ENCODE measurements around the gene MAPKAP1.

The MAPKAP1 gene

DNA sequence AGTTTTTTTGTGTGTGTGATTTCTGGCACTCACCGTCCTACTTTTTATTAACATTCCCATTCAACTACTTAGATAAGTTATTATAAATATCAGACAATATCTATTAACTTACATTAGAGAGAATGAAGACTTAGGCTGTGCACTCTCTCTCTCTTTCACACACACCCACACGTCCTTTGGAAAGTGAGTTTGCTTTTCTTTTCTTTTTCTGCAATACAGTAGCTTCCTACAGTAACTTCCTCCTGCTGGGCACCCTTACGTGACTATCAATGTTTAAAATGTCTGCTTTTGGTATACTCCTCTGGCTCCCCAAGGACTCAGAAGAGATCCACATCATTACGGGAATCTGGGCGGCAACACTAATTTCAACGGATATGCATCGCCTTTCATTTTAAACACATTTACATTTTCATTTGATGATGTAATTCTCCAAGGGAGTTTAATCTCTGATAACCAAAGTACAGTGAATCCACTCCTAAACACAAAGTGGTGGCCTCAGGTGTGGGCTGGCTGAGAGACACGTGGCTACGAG lies 179.5 kb downstream of the MAPKAP1 start:
- H3K27me3 ChIP-seq (replicated peaks) = no peaks in the 10 kb centered on the region
- H3K4me3 ChIP-seq (ENCODE audit: low read depth, low read length) = no peak overlapping the region
- H3K36me3 ChIP-seq (replicated peaks) = no peaks in the 10 kb centered on the region
- H3K27ac ChIP-seq = no peak overlapping the region
- no peak for DNase-seq
- in situ Hi-C loops (cut with HindIII; ENCODE audit: low pct_ligation_motif_present, low sequenced_read_pairs) = no loop called here
- TF ChIP-seq, protein P1, sequence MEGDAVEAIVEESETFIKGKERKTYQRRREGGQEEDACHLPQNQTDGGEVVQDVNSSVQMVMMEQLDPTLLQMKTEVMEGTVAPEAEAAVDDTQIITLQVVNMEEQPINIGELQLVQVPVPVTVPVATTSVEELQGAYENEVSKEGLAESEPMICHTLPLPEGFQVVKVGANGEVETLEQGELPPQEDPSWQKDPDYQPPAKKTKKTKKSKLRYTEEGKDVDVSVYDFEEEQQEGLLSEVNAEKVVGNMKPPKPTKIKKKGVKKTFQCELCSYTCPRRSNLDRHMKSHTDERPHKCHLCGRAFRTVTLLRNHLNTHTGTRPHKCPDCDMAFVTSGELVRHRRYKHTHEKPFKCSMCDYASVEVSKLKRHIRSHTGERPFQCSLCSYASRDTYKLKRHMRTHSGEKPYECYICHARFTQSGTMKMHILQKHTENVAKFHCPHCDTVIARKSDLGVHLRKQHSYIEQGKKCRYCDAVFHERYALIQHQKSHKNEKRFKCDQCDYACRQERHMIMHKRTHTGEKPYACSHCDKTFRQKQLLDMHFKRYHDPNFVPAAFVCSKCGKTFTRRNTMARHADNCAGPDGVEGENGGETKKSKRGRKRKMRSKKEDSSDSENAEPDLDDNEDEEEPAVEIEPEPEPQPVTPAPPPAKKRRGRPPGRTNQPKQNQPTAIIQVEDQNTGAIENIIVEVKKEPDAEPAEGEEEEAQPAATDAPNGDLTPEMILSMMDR (IDR thresholded peaks at IDR 0.05; ENCODE audit: low read depth, low read length, missing control alignments) = no peak

DNA sequence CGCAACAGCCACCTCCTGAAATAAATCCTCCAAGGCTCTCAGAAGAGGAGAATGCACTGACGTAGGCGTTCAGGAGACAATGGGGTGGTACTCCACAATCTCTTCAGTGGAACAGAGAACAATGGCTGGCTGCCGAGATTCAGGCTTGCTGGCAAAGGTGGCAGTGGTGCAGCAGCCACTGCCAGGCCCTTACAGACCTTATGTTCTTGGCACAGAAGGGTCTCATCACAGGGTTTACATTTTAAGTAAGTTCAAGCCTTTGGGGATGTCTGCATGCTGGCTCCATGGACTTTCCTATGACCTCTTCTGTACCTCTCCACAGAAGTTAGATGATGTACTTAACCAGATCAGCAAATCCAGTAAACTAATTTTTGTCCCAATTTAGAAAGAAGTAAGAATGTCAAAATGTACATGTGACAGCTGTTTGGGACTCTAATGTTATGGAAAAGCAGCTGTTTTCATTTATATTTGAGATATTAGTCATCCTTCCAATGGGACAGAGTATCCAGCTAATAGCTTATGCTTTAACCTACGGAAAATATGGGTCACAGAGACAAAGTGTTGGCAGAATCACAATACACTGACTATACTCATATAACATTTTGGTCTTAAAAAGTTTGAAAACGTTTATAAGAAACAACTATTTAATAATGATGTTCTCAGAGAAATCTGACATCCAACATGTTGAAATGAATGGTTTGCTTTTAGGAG lies 180.9 kb downstream of the MAPKAP1 start:
- in situ Hi-C loops (cut with HindIII; ENCODE audit: low pct_ligation_motif_present, low sequenced_read_pairs) = no loop called here
- TF ChIP-seq, protein P1 (IDR thresholded peaks at IDR 0.05; ENCODE audit: low read depth, low read length, missing control alignments) = no peak
- Histone ChIP-seq H3K36me3 (replicated peaks) (no peaks in the 10 kb centered on the region), H3K27me3 (replicated peaks) (no peaks in the 10 kb centered on the region), H3K27ac (no peak overlapping the region), H3K4me3 (ENCODE audit: low read depth, low read length) (no peak overlapping the region)
- DNase-seq = no peak

DNA sequence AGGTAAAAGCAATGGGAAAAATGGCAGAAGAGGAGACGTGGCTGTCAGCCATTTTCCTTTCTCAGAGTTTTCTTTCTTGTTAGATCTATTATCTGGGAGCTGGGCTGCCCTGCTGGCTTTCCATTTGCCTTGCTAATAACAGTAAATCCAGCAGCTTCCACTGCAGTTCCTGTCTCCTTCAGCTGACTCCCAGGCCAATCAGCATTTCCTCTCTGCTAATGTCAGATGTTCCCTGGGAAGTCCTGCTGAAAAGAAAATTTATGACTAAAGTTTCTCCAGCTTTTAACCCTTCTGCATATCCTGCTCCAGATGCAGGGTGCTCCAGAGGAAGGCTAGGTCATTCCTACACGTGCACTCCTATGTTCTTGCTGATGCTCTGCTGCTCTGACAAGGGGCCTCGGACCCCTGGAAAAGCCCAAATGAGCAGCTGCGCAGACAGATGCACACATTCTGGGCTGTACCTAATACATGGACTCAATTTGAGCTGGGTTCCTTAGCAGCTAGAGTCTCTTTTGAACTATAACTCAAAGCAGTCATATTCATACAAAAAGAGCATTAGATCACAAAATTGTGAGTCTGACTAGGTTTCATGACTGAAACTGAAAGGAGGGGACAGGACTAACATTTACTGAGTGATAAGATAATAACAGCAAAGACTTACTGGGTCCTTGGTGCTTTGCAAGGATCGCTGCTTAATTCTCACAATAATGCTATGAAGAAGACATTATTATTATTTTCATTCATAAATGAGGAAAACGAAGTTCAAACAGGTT lies 182.2 kb downstream of the MAPKAP1 start:
- in situ Hi-C loops (cut with HindIII; ENCODE audit: low pct_ligation_motif_present, low sequenced_read_pairs) = no loop called here
- Histone ChIP-seq H3K36me3 (replicated peaks) (no peaks in the 10 kb centered on the region), H3K27me3 (replicated peaks) (no peaks in the 10 kb centered on the region), H3K4me3 (ENCODE audit: low read depth, low read length) (no peak overlapping the region), H3K27ac (peak overlapping the region; percentile 16)
- TF ChIP-seq, protein P1 (IDR thresholded peaks at IDR 0.05; ENCODE audit: low read depth, low read length, missing control alignments) = no peak
- DNase-seq = no peak

DNA sequence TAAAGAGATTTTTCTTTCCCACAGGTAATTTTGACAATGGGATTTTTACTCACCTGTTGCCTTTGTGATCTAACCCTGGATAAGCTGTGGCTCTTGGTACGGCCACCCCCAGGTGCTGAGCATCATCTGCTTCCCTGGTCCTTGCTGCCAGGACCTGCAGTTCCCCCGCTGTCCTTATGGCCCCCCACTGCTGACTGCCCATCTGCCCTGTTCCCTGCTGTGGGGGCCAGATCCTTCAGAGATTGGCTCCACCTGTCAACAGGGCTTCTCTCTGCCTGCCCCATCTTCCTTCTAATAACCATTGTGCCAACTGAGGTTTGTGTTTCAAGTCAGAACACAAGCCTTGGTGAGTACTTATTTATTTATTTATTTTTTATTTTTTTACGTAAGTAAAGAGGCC lies 183.3 kb downstream of the MAPKAP1 start:
- in situ Hi-C loops (cut with HindIII; ENCODE audit: low pct_ligation_motif_present, low sequenced_read_pairs) = no loop called here
- no peak for DNase-seq

DNA sequence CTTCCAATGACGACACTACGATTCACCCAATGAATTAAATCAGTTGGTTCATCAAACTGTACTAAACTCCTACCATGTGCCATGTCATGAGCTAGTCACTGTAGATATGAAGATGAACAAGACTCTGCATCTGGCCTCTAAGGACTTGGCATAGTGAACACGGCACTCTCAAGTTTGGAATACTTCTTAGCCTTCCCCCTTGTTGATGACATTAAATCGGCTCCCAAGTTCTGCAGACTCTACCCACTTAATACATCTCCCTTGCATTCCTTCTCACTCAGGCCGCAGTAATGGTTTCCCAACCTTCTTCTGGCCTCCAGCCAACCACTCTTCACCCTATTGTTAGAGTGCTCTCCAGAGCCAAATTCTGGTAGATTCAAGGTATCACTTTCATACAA lies 184.7 kb downstream of the MAPKAP1 start:
- peak overlapping the region; percentile 78 for H3K27ac ChIP-seq
- in situ Hi-C loops (cut with HindIII; ENCODE audit: low pct_ligation_motif_present, low sequenced_read_pairs) = no loop called here
- H3K4me3 ChIP-seq (ENCODE audit: low read depth, low read length) = no peak overlapping the region
- peak; percentile 70 for DNase-seq
- TF ChIP-seq, protein P1 (IDR thresholded peaks at IDR 0.05; ENCODE audit: low read depth, low read length, missing control alignments) = no peak
- H3K36me3 ChIP-seq (replicated peaks) = no peaks in the 10 kb centered on the region
- H3K27me3 ChIP-seq (replicated peaks) = no peaks in the 10 kb centered on the region

More for the DNA sequence above, 183.3 kb downstream of the MAPKAP1 start:
- H3K27me3 ChIP-seq (replicated peaks) = no peaks in the 10 kb centered on the region
- H3K36me3 ChIP-seq (replicated peaks) = no peaks in the 10 kb centered on the region
- TF ChIP-seq, protein P1 (IDR thresholded peaks at IDR 0.05; ENCODE audit: low read depth, low read length, missing control alignments) = no peak
- H3K4me3 ChIP-seq (ENCODE audit: low read depth, low read length) = no peak overlapping the region
- no peak overlapping the region for H3K27ac ChIP-seq
